Neural crest cell (in vitro differentiated cells): ENCODE data around the gene LSM14B. TPM values are rescaled to one million over a fixed set of nuclear protein-coding genes. Genes with fewer than 3 reads are reported as not detected.

Experiments used
- DNase-seq: peaks from one replicate; pipeline ENCODE4 v3.0.0; 2021; ENCODE audit warnings: low read depth, mixed read lengths, low spot score
- H3K27ac Mint-ChIP-seq: one replicate; pipeline ENCODE4 v1.8.0; 2021; ENCODE audit warnings: mild to moderate bottlenecking, mixed read lengths; ENCODE audit not compliant: unreplicated experiment
- H3K27me3 Mint-ChIP-seq: 2 replicates; pipeline ENCODE4 v1.8.0; 2021; ENCODE audit warnings: low read depth, mild to moderate bottlenecking, mixed read lengths
- H3K36me3 Mint-ChIP-seq: 2 replicates; pipeline ENCODE4 v1.8.0; 2021; ENCODE audit warnings: low read depth, mild to moderate bottlenecking, mixed read lengths
- H3K4me1 Mint-ChIP-seq: 2 replicates; pipeline ENCODE4 v1.8.0; 2021; ENCODE audit warnings: mixed read lengths
- H3K4me3 Mint-ChIP-seq: one replicate; pipeline ENCODE4 v1.8.0; 2021; ENCODE audit warnings: mild to moderate bottlenecking, mixed read lengths
- H3K9me3 Mint-ChIP-seq: 2 replicates; pipeline ENCODE4 v1.8.0; 2021; ENCODE audit warnings: mixed read lengths
- CTCF ChIP-seq: fragments of 200-600 bp; sonication (generic); conservative IDR thresholded peaks from 2 replicates; pipeline ENCODE4 v1.5.0; 2021; ENCODE audit warnings: antibody characterized with exemption, mild to moderate bottlenecking
- total RNA-seq: library from RNA; stranded (reverse); gene quantifications from 2 replicates; pipeline ENCODE4 v1.2.1, GENCODE V29; 2021

The LSM14B gene
- total RNA-seq, 1 donor from 2014 or later: 97.1 TPM

- Mint-ChIP-seq H3K27ac (no peak overlapping the region), H3K4me3 (peak overlapping the region; percentile 74), H3K4me1 (peaks cover 34% of the 10 kb centered on the region)
Measured at GRCh38 chr20:62119591-62120364, 2.5 kb upstream of the LSM14B start.

GRCh38 chr20:62120365-62120762, 1.9 kb upstream of the LSM14B start:
- Mint-ChIP-seq H3K4me3 (peak overlapping the region; percentile 74), H3K27ac (no peak overlapping the region), H3K27me3 (peaks cover 11% of the 10 kb centered on the region), H3K4me1 (peaks cover 34% of the 10 kb centered on the region), H3K9me3 (no peaks in the 10 kb centered on the region), H3K36me3 (peaks cover 9% of the 10 kb centered on the region)
- no peak for TF ChIP-seq CTCF
- no peak for DNase-seq

More at GRCh38 chr20:62119591-62120364, 2.5 kb upstream of the LSM14B start:
- Mint-ChIP-seq H3K36me3 (peaks cover 6% of the 10 kb centered on the region), H3K9me3 (no peaks in the 10 kb centered on the region), H3K27me3 (peaks cover 16% of the 10 kb centered on the region)
- DNase-seq: no peak
- TF ChIP-seq CTCF: no peak

- Mint-ChIP-seq H3K4me1 (peaks cover 31% of the 10 kb centered on the region), H3K27me3 (peaks cover 8% of the 10 kb centered on the region), H3K27ac (peak overlapping the region; percentile 75), H3K36me3 (peaks cover 9% of the 10 kb centered on the region), H3K4me3 (peak overlapping the region; percentile 92), H3K9me3 (no peaks in the 10 kb centered on the region)
- DNase-seq: no peak
- TF ChIP-seq CTCF: no peak
Measured at GRCh38 chr20:62120990-62121775, 1.1 kb upstream of the LSM14B start.

GRCh38 chr20:62122654-62123449, 577 bp downstream of the LSM14B start:
- H3K9me3 Mint-ChIP-seq: no peaks in the 10 kb centered on the region
- H3K4me1 Mint-ChIP-seq: peaks cover 23% of the 10 kb centered on the region
- H3K36me3 Mint-ChIP-seq: peaks cover 11% of the 10 kb centered on the region
- TF ChIP-seq CTCF: no peak
- no peak for DNase-seq
- no peak overlapping the region for H3K27ac Mint-ChIP-seq
- H3K27me3 Mint-ChIP-seq: peaks cover 3% of the 10 kb centered on the region
- H3K4me3 Mint-ChIP-seq: peak overlapping the region; percentile 93

- DNase-seq: no peak
- H3K27ac Mint-ChIP-seq: peak overlapping the region; percentile 60
Measured at GRCh38 chr20:62123450-62124118, 1.3 kb downstream of the LSM14B start.

More at GRCh38 chr20:62123450-62124118, 1.3 kb downstream of the LSM14B start:
- peak overlapping the region; percentile 93 for H3K4me3 Mint-ChIP-seq
- peaks cover 3% of the 10 kb centered on the region for H3K27me3 Mint-ChIP-seq
- peaks cover 18% of the 10 kb centered on the region for H3K36me3 Mint-ChIP-seq
- TF ChIP-seq CTCF: no peak
- H3K9me3 Mint-ChIP-seq: no peaks in the 10 kb centered on the region
- peaks cover 23% of the 10 kb centered on the region for H3K4me1 Mint-ChIP-seq
